Activated CD4-positive, alpha-beta T cell treated with anti-CD3 and anti-CD28 coated beads for 4 hours (primary cell): ENCODE data around the gene TRIM44.

ENCODE experiments used
- DNase-seq, 2 donors: peaks; one replicate each; pipeline ENCODE4 v3.0.0-alpha.2; 2020

Gene TRIM44

GRCh38 chr11:35662649-35663407 lies at the start of gene TRIM44:
TRIM44 (plus strand) TSS chr11:35662775; CDS start chr11:35663112, 337 bp downstream.
- peak; percentile 80 to 82 for DNase-seq

GRCh38 chr11:35614939-35615569 lies 47.5 kb upstream of the TRIM44 start:
- no peak for DNase-seq

GRCh38 chr11:35615921-35616900 lies 46.4 kb upstream of the TRIM44 start:
- DNase-seq: peak; percentile 14 to 15

GRCh38 chr11:35617316-35617686 lies 45.3 kb upstream of the TRIM44 start:
- no peak for DNase-seq

GRCh38 chr11:35617687-35618496 lies 44.7 kb upstream of the TRIM44 start, which contains the start of gene FJX1:
FJX1 (plus strand) TSS chr11:35618460; CDS start chr11:35618637, 177 bp downstream.
- peak; percentile 33 to 46 for DNase-seq

- DNase-seq: peak; percentile 11 to 19
Measured at GRCh38 chr11:35618497-35619115, 44.0 kb upstream of the TRIM44 start.

- no peak for DNase-seq
Measured at GRCh38 chr11:35619116-35619854, 43.3 kb upstream of the TRIM44 start.

- DNase-seq: no peak
Measured at GRCh38 chr11:35619855-35620640, 42.5 kb upstream of the TRIM44 start.

- no peak for DNase-seq
Measured at GRCh38 chr11:35620795-35621194, 41.8 kb upstream of the TRIM44 start.

- no peak for DNase-seq
Measured at GRCh38 chr11:35621620-35622019, 41.0 kb upstream of the TRIM44 start.

- no peak for DNase-seq
Measured at GRCh38 chr11:35622070-35622469, 40.5 kb upstream of the TRIM44 start.

GRCh38 chr11:35623621-35624168 lies 38.9 kb upstream of the TRIM44 start:
- no peak for DNase-seq

- DNase-seq: no peak
Measured at GRCh38 chr11:35624316-35624715, 38.3 kb upstream of the TRIM44 start.

GRCh38 chr11:35624781-35625180 lies 37.8 kb upstream of the TRIM44 start:
- no peak for DNase-seq

- DNase-seq: no peak
Measured at GRCh38 chr11:35626501-35626900, 36.1 kb upstream of the TRIM44 start.

GRCh38 chr11:35629511-35629910 lies 33.1 kb upstream of the TRIM44 start:
- no peak for DNase-seq

GRCh38 chr11:35629914-35630313 lies 32.7 kb upstream of the TRIM44 start:
- no peak for DNase-seq

GRCh38 chr11:35631891-35632290 lies 30.7 kb upstream of the TRIM44 start:
- DNase-seq: no peak

GRCh38 chr11:35632301-35632700 lies 30.3 kb upstream of the TRIM44 start:
- DNase-seq: no peak
